Endothelial cell (in vitro differentiated cells): ENCODE data around the gene SORL1-AS1.
"Not testable (repeated sequence)": the region's sequence is repeated elsewhere in the genome, so short reads cannot be mapped to it uniquely, and the experiment has no call there.

ENCODE experiments used
- DNase-seq: peaks from one replicate; pipeline ENCODE4 v3.0.0; 2021; ENCODE audit warnings: low spot score
- H3K27ac Mint-ChIP-seq: one replicate; pipeline ENCODE4 v1.8.0; 2021; ENCODE audit warnings: mixed read lengths, inconsistent platforms; ENCODE audit not compliant: unreplicated experiment
- H3K27me3 Mint-ChIP-seq: one replicate; pipeline ENCODE4 v1.8.0; 2021; ENCODE audit warnings: mild to moderate bottlenecking, moderate library complexity, mixed read lengths, inconsistent platforms; ENCODE audit not compliant: unreplicated experiment
- H3K36me3 Mint-ChIP-seq: one replicate; pipeline ENCODE4 v1.8.0; 2021; ENCODE audit warnings: mild to moderate bottlenecking, low read depth, mixed read lengths, inconsistent platforms; ENCODE audit not compliant: unreplicated experiment
- H3K4me1 Mint-ChIP-seq: one replicate; pipeline ENCODE4 v1.8.0; 2021; ENCODE audit warnings: mild to moderate bottlenecking, mixed read lengths, inconsistent platforms; ENCODE audit not compliant: unreplicated experiment
- H3K4me3 Mint-ChIP-seq: one replicate; pipeline ENCODE4 v1.8.0; 2021; ENCODE audit warnings: mild to moderate bottlenecking, mixed read lengths, inconsistent platforms; ENCODE audit not compliant: unreplicated experiment
- H3K9me3 Mint-ChIP-seq: one replicate; pipeline ENCODE4 v1.8.0; 2021; ENCODE audit warnings: mixed read lengths, inconsistent platforms; ENCODE audit not compliant: unreplicated experiment
- TF ChIP-seq, protein P1 (sequence below): fragments of 200-600 bp; sonication (generic); IDR thresholded peaks from one replicate; pipeline ENCODE4 v1.5.0; 2021; ENCODE audit warnings: antibody characterized with exemption; ENCODE audit not compliant: unreplicated experiment

Gene SORL1-AS1

DNA sequence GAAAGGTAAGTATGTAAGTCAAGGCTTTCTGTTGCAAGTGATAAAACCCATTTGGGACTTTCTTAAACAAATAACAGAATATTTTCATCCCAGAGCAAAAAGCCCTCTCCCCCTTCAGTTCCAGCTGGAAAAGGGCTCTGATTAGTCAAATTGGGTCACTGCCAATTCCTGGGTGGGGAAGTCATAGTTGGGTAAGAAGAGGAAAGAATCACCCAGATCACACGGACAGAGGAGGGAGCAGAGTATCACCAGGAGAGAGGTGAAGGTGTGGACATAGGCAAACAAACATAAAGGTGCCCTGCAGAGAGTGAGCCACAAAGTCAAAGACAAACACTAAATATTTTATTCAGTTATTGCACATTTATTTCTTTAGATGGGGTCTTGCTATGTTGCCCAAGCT lies 36.9 kb downstream of the SORL1-AS1 start:
- Mint-ChIP-seq H3K4me3 (no peak overlapping the region), H3K27me3 (no peaks in the 10 kb centered on the region), H3K27ac (no peak overlapping the region), H3K36me3 (no peaks in the 10 kb centered on the region), H3K4me1 (no peaks in the 10 kb centered on the region), H3K9me3 (no peaks in the 10 kb centered on the region)
- TF ChIP-seq, protein P1, sequence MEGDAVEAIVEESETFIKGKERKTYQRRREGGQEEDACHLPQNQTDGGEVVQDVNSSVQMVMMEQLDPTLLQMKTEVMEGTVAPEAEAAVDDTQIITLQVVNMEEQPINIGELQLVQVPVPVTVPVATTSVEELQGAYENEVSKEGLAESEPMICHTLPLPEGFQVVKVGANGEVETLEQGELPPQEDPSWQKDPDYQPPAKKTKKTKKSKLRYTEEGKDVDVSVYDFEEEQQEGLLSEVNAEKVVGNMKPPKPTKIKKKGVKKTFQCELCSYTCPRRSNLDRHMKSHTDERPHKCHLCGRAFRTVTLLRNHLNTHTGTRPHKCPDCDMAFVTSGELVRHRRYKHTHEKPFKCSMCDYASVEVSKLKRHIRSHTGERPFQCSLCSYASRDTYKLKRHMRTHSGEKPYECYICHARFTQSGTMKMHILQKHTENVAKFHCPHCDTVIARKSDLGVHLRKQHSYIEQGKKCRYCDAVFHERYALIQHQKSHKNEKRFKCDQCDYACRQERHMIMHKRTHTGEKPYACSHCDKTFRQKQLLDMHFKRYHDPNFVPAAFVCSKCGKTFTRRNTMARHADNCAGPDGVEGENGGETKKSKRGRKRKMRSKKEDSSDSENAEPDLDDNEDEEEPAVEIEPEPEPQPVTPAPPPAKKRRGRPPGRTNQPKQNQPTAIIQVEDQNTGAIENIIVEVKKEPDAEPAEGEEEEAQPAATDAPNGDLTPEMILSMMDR: no peak
- no peak for DNase-seq

DNA sequence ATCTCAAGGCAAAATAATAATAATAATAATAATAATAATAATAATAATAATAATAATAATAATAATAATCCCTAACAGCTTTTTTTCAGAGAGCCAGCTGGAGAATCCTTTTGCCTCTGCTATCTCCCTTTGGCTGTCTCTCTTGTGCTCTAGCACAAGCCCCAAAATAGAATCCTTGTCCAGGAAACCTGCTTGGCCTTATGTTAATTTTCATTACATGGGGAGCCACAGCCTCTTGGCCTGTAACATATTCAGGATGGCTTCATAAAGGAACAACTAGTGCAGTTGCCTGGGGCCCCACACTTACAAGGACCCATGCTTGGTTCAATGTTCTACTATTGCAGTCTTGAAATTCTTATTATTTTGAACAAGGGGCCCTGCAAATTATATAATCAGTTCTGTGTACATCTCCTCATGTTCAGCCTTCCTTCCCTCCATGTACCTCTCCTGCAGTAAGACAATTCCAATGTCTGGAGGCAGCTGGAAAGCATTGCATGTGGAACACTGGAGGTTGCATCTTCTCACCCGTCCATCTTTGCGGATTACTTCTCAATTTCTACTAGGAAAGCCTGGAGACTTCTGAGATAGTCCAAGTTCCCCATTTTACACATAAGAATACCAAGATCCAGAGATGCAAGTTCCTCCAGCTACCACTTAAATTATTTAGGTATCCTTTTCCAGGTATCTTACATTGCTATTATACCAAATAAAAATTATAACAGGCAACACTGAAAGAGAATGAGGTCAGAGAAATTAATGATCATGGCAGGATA lies 38.4 kb downstream of the SORL1-AS1 start:
- H3K4me1 Mint-ChIP-seq: no peaks in the 10 kb centered on the region
- no peaks in the 10 kb centered on the region for H3K36me3 Mint-ChIP-seq
- no peaks in the 10 kb centered on the region for H3K9me3 Mint-ChIP-seq
- no peak overlapping the region for H3K4me3 Mint-ChIP-seq
- H3K27me3 Mint-ChIP-seq: no peaks in the 10 kb centered on the region
- H3K27ac Mint-ChIP-seq: no peak overlapping the region
- DNase-seq: no peak
- TF ChIP-seq, protein P1: no peak

DNA sequence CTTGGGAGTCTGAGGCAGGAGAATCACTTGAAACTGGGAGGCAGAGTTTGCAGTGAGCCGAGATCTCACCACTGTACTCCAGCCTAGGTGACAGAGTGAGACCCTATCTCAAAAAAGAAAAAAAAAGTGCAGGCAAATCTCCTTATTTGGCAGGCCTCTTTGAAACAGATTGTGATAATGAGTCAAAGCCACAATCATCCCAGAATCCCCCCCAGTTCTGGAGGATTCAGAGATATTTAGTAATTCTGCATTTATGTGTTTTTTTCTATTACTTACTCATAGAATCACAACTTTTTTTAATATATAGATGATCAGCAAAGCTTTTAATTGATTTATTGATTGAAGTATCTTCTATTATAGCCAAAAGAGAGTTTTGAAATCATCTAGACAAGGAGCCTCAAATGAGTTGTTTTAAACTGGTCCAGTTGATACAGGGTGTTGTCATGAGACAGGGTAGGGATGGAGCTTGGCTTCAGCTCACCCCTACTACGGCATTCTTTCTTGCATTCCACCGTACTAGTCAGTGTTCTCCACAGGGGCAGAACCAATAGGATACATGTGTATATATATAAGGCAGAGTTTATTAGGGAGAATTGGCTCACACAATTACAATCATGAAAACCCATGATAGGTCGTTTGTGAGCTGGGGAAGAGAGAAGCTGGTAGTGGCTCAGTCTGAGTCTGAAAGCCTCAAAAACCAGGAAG lies 39.9 kb downstream of the SORL1-AS1 start:
- Mint-ChIP-seq H3K27me3 (no peaks in the 10 kb centered on the region), H3K4me1 (no peaks in the 10 kb centered on the region), H3K27ac (no peak overlapping the region), H3K4me3 (no peak overlapping the region), H3K36me3 (no peaks in the 10 kb centered on the region), H3K9me3 (no peaks in the 10 kb centered on the region)
- TF ChIP-seq, protein P1: no peak
- DNase-seq: no peak

DNA sequence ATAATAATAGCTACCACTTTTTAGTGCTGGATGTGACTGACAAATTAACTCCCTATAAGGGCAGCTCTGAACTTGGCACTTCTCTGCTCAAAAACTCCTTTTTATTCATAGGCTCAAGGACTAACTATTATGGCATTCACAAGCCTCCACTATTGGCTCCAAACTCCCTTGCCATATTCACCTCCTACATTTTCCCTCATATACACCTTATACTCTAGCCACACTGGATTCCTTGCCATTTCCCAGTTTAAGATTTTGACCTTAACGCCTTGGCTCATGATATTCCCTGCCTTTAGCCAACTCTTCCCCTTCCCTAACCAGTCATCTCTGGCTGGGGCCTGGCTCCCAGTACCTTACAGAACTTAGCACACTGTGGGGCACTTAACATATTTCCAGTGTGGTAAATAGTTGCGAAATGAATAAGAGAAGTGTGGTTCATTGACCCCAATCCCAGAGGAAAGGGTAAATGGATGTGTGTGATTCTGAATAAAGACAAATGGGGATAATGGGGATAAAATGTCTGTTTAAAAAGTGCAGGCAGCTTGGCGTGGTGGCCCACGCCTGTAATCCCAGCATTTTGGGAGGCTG lies 40.7 kb downstream of the SORL1-AS1 start:
- TF ChIP-seq, protein P1: no peak
- Mint-ChIP-seq H3K27me3 (no peaks in the 10 kb centered on the region), H3K27ac (no peak overlapping the region), H3K4me3 (no peak overlapping the region), H3K36me3 (no peaks in the 10 kb centered on the region), H3K9me3 (no peaks in the 10 kb centered on the region), H3K4me1 (no peaks in the 10 kb centered on the region)
- DNase-seq: no peak

DNA sequence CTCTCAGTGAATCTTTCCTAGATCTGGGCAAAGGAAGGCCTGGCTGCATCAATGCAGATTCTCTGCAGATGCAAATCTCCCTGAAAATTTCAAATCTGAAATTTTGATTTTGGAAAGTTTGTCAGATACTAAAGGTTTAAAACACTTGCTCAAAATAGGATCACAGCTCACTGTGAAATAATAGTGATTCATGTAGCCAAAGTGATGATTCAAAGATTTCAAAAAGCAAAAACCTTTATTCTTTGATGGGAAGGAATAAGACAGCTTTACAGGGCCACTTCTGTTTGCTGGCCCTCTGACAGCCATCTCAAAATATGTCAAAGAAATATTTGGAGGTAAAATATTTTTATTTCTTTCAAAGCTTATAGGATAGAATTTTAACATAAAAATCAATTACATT lies 41.4 kb downstream of the SORL1-AS1 start:
- H3K4me3 Mint-ChIP-seq, H3K4me1 Mint-ChIP-seq, H3K9me3 Mint-ChIP-seq, H3K36me3 Mint-ChIP-seq, H3K27me3 Mint-ChIP-seq, DNase-seq, H3K27ac Mint-ChIP-seq: not testable (repeated sequence)

DNA sequence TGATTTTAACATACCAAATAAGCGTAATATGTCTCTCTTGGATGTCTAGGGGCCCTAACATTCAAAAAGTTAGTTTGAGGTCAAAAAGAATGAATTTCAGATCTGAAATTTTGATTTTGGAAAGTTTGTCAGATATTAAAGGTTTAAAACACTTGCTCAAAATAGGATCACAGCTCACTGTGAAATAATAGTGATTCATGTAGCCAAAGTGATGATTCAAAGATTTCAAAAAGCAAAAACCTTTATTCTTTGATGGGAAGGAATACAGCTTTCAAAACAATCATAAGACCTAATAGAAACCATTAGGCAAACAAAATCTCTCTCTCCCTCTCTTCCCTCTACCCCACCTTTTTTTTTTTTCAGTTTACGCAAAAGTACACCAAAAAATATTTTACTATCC lies 42.7 kb downstream of the SORL1-AS1 start:
- not testable (repeated sequence) for DNase-seq, H3K27ac Mint-ChIP-seq, H3K36me3 Mint-ChIP-seq, H3K4me3 Mint-ChIP-seq, H3K4me1 Mint-ChIP-seq, H3K9me3 Mint-ChIP-seq, H3K27me3 Mint-ChIP-seq
